Glomerular endothelial cell (primary cell): ENCODE measurements around the gene KCND2. TPM values are rescaled to one million over a fixed set of nuclear protein-coding genes. Genes with fewer than 3 reads are reported as not detected.
A peak's percentile ranks its signal among the peaks of the same experiment; 100 is the strongest.
"Not testable (repeated sequence)": the region's sequence is repeated elsewhere in the genome, so short reads cannot be mapped to it uniquely, and the experiment has no call there.

Experiments used
- DNase-seq: peaks from one replicate; pipeline ENCODE4 v3.0.0-alpha.2; 2011; ENCODE audit warnings: low read depth, low spot score; ENCODE audit errors: extremely low read depth
- total RNA-seq: library from RNA; depleted of rRNA; stranded (reverse); fragments of >200 nt; gene quantifications from 2 replicates; pipeline ENCODE4 v1.2.3, GENCODE V29; 2015

KCND2 gene
- total RNA-seq, 1 donor from 2014 or later: 1.3 TPM

- no peak for DNase-seq
Measured at GRCh38 chr7:120691915-120692314, 418.9 kb downstream of the KCND2 start.

GRCh38 chr7:120695848-120696247 lies 422.9 kb downstream of the KCND2 start:
- no peak for DNase-seq

GRCh38 chr7:120700796-120701195 lies 427.8 kb downstream of the KCND2 start:
- no peak for DNase-seq

GRCh38 chr7:120702408-120702807 lies 429.4 kb downstream of the KCND2 start:
- DNase-seq: not testable (repeated sequence)

GRCh38 chr7:120703585-120704240 lies 430.7 kb downstream of the KCND2 start:
- DNase-seq: no peak

GRCh38 chr7:120709252-120709971 lies 436.4 kb downstream of the KCND2 start:
- DNase-seq: no peak

- DNase-seq: no peak
Measured at GRCh38 chr7:120709972-120710320, 437.0 kb downstream of the KCND2 start.

- DNase-seq: no peak
Measured at GRCh38 chr7:120714945-120715344, 442.0 kb downstream of the KCND2 start.

GRCh38 chr7:120716307-120716706 lies 443.3 kb downstream of the KCND2 start:
- DNase-seq: no peak

GRCh38 chr7:120717166-120717565 lies 444.2 kb downstream of the KCND2 start:
- no peak for DNase-seq

GRCh38 chr7:120718361-120718760 lies 445.4 kb downstream of the KCND2 start:
- no peak for DNase-seq

GRCh38 chr7:120720317-120720716 lies 447.3 kb downstream of the KCND2 start:
- no peak for DNase-seq

GRCh38 chr7:120723465-120724385 lies 450.8 kb downstream of the KCND2 start:
- no peak for DNase-seq

- DNase-seq: no peak
Measured at GRCh38 chr7:120724448-120724847, 451.5 kb downstream of the KCND2 start.

- DNase-seq: no peak
Measured at GRCh38 chr7:120724955-120725354, 452.0 kb downstream of the KCND2 start.

- peak; percentile 36 for DNase-seq
Measured at GRCh38 chr7:120725376-120726039, 452.5 kb downstream of the KCND2 start.

GRCh38 chr7:120729245-120729644 lies 456.3 kb downstream of the KCND2 start:
- DNase-seq: no peak

- no peak for DNase-seq
Measured at GRCh38 chr7:120731271-120731670, 458.3 kb downstream of the KCND2 start.

- DNase-seq: no peak
Measured at GRCh38 chr7:120732256-120732655, 459.3 kb downstream of the KCND2 start.

GRCh38 chr7:120733143-120733542 lies 460.2 kb downstream of the KCND2 start:
- DNase-seq: no peak

GRCh38 chr7:120733835-120734234 lies 460.9 kb downstream of the KCND2 start:
- DNase-seq: no peak
